ENCODE data around the gene ATP2C2.

ATP2C2 gene

DNA sequence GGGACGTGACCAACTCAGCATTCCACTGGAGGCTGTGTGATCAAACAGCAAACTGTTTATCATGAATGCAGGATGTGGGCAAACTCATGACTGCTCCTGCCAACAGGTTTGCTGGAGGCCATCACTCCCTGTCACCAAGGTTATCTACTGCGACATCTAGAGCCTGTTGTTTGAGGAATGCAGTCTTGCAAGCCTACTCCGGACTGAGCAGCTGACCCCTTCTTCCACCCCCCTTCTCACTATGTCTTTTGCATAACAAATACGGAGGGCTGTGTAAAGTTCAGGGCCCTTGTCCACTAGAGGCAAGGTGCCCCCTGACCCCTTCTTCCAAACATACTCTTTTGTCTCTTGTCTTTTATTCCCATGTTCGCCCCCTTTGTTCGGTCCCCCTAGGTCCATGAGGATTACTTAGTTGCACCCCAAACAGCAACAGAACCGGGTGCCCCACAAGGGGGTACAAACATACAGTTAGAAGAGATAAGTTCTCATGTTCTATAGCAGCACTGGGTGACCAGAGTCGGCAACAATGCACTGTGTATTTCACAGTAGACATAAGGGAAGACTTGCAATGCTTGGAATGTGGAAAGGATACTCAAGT is 107.4 kb downstream of the ATP2C2 start:
- no peak for DNase-seq (ENCODE audit: low spot score)

DNA sequence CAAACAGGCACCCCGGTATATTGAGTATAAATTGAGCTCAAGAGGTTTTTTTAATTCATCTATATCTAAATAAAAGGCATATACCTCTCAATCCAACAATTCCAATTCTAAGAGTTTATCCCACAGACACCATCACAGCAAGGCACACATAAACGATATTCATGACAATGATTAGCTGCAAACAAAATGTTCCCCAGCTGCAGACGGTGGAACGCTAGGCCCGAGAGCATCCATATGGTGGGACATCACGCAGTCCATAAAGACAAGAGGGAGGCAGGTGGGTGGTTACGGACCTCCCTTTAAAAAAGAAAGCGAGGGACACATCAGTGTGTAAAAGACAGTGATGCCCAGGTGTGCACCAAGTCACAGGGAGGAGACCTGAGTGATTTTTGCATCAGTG is 108.1 kb downstream of the ATP2C2 start:
- no peak for DNase-seq (ENCODE audit: low spot score)

DNA sequence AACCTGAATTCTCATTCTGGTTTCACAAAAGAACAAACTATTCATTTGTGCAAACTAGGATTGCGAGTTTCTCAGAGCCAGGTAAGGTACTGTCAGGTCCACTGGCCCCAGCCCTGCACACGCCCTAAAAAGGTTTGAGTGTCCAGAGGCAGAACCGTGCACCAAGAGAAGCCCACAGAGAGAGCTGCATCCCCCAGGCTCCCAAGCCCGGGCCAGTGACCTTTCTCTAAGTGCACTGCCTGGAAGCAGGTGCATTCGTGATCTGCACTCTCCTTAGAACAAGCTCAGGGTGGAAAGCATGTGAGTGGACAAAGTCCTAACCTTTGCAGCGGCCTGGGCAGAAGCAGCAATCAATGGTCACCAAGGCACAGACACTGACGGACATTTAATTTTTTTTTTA is 109.3 kb downstream of the ATP2C2 start:
- DNase-seq (ENCODE audit: low spot score), result no peak

DNA sequence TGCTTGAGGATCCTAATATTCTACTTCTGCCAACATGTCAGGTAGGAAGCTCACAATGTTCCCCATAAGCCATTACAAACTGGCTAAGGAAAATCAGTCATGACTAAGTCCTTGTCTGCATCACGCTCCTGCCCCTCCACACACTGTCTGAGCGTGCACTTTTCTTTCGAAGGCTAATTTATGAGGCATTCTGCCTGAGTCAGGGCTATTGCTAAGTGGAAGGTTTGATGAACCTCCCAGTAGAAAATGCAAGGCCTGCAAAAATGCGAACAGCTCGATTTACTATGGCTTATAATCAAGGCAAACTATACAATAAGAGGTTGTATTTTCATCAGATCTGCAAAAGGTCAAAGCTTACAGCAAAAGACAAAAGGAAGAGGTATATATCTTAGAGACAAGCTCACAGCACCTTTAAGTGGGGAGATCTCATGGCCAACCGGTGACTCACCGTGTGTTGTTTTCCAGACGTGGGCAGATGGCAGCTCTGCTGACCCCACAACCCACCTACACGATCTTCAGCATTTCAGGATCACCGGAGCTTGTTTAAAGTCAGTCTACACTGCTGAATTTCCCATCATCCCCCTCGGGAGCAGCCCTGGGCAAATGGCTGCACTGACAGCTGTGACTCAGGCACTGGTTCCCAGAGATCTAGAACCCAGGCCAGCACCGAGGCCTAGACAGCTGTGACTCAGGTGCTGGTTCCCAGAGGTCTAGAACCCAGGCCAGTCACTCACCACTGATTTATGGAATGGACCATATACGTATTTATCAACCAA is 110.0 kb downstream of the ATP2C2 start:
- no peak for DNase-seq (ENCODE audit: low spot score)

DNA sequence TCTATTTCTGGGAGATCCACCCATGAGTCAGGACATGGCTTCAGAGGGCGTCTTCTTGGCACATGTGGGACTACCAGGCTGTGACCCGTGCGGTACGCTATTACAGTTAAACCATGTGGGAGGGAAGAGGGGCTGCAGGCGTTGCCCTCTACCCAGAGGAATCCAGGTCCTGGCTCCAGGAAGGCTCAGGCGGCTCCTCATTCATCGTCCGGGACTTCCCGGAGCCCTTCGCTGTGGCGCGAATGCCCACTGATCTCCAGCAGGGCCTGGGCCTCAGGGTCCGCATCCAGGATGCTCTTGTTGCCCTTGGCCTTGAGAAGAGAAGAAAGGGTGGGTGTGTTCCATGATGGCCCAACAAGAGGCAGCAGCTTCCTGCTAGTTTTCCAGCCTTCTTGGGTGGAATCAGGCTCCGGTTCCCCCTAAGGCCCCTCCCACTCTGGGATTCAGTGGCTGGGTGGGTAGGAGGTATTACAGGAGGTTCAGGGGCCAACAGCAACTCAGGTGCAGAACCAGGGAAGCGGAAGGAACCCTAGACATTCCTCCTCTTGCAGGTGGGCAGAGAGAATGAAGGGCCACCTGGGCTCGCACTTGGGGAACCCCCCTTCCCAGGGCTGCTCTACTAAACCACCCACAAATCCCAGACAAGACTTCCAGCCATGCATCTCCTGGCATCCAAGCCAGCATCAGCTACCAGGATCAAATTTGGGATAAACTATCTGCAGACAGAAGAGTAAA is 111.5 kb downstream of the ATP2C2 start:
- DNase-seq (ENCODE audit: low spot score), result no peak

DNA sequence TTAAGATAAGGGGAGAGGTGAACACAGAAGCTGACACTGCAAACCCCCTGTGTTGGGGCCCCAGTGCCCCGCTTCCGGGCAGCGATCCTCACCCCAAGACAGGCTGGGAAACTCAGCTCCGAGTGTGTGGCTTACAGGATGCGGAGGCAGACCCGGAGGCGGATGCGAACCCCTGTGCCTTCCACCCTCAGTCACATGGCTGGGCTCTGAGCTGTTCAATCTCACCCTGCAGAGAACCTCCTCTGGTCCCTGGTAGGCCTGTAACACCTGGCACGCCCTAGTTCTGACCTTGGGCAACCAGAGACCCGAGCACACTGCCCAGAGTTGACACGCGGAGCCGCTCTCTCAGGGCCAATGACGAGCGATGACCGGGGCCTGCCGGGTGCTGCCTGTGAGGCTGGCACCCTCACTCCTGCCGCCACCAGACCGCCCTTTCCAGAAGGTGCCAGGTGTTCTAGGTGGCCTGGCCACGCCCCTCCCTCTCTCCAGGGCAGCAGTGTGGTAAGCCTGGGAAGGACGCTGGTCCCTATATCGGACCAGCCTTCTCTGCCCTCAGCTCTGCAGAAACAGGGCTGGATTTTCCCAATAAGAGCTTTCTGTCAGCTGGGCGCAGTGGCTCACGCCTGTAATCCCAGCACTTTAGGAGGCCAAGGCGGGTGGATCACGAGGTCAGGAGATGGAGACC is 112.9 kb downstream of the ATP2C2 start:
- DNase-seq (ENCODE audit: low spot score), result no peak

DNA sequence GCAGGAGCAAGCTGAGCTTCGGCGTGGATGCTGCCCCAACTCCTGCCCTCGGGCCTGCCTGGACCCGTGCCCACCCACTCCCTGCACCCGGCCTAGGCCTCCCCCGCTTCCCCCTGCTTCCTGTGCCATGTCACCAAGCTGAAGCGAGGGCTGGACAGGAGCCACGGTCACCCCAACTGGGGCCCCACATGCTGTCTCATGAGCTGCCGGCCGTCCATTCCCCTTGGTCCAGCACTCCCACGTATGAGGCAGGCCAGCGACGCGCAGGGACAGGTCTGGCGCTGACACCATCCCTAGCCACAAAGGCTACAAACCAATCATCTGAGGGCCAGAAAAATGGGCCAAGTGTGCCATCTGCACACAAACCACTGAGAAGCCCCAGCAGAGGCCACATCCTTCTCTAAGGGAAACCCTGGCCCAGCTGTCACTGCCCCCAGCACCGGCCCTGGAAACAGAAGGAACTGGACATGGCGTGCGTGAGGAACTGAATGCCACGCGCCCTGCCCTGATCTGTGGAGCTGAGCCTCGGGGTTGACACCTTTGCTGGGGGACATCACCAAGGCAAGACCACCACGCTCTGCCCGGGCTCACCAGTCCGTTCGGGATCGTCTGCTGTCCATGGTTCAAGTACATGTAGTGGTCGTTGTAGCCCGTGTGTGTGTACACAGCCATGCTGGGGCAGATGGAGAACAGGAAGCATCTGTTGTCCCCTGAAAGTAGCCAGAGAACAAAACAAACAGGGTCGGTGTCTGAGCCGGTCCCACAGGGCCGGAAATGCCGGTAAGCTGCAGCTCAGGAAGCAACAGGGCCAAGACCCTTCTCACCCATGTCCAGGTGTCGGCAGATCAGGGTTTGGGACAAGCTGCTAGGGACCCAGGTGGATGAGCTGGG is 113.9 kb downstream of the ATP2C2 start:
- no peak for DNase-seq (ENCODE audit: low spot score)

DNA sequence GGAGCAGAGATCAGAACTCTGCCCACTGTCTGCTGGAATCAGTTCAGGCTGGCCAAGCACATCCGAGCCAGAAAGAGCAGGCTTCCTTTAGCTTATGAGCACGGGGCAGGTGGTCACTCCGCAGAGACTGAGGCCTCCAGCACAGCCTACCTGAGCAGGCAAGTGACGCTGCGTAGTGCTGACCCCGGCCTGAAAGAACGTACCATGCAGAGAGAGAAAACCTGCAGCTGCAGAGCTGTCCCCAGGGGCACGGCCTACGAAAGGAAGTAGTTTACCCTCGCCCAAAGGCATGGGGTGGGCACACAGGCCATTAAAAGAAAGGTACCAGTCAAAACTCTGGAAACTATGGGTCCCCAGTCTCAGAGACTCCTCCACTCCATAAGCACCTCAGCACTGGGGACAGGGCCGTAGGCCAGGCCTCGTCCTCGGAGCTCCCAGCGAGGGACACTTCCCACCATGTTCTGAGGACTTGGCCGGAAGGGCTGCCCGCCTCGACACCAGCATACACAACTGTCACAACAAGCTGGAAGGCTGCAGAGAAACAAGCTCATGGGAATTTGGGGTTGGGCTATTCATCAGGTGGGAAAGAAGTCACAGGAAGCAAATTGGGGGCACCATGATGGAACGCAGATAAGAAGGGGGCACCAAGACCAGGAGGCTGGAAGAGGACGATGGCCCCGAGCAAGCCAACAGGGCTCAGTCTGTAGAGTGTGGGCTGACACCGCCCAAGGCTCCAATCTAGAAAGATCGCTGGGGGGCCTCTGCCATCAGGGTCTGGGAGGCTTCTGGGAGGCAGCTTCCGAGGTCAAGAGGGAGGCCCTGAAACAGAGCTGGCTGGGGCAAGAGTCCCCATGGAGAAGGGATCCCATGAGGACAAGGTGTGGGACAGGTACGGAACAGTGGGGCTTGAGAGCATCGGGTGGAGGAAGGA is 114.9 kb downstream of the ATP2C2 start:
- no peak for DNase-seq (ENCODE audit: low spot score)

DNA sequence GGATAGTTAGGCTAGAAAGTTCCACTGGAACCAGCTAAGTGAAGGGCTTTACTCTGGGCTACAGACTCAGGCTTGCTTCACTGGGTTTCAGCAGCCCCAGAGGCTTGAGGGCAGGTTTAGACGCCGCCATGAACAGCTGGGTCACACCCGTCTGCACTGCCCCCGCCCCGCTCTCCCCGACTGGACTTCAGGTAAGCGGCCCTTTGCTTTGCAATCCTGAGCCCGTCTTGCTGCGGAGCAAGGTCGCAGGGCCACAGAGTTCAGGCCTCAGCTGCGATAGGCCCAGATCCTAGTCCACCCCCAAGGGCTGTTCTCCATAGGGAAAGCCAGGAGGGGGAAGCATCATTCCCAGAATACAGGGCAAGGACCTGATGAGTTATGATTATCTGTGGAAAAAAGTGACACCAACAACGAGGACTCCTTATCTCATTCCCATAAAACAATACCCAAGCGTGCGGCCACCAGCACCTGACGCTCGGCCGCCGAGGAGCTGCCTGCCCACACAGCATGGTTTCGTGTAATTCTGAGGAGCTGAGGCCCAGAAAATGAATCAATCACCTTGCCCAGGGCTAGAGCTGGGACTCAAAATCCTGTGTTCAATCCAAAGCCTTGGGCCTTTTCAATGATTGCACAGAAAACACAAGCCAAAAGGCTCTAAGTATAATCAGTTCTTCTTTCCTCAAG is 115.7 kb downstream of the ATP2C2 start:
- no peak for DNase-seq (ENCODE audit: low spot score)

DNA sequence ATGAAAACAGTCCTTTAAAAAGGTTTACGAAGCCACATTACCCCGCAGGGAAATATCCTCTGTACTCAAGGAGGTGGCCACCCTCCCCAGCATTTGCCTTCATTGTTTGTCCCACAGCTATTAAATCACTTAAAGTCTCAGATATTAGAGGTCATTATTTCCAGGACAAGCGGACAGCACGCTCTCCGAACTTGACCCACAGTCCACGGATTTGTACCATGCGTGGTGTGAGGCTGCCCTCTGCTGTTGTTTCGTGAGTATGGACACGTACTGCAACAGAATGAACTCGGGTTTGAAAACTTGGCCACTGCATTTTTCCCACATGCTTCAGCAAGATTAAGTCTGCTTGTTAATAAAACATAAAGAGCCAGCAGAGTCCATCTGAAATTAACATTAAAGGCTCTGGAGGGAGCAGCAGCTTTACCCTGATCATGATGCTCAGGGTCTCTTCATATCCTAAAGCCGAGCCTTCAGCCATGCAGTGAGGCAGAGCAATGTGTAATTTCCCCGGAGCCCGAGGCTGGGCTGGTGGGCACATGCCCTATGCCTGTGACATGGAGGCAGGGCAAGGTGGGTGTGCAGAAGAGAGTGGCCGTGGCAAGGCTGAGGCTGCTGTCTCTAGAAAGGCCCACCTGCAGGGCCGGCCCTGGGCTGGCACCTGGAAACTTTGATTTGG is 116.4 kb downstream of the ATP2C2 start:
- DNase-seq (ENCODE audit: low spot score), result peak; percentile 83

DNA sequence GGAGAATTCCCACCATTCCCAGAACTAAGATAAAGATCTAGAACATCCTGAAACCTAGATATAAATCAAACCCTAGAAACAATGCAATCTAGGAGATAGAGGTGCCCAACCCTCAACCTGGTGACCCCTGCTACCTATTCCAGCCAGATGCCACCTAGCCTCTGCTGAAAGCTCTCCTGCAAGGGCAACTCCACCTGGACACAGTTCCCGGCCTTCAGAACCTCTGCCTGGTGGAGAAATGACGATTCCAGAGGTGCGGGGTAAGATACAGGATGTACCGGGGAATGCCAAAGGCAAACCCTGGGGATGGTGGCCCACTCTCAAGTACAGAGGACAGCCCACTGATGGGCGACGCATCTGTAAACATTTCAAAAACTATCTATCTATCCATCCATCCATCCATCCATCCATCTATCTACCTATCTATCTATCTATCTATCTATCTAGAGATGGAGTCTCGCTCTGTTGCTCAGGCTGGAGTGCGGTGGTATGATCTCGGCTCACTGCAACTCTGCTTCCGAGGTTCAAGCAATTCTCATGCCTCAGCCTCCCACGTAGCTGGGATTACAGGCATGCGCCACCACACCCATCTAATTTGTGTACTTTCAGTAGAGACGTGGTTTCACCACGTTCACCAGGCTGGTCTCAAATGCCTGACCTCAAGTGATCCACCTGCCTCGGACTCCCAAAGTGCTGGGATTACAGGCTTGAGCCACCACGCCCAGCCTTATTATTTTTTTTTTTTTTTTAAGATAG is 117.1 kb downstream of the ATP2C2 start:
- DNase-seq (ENCODE audit: low spot score), result no peak

DNA sequence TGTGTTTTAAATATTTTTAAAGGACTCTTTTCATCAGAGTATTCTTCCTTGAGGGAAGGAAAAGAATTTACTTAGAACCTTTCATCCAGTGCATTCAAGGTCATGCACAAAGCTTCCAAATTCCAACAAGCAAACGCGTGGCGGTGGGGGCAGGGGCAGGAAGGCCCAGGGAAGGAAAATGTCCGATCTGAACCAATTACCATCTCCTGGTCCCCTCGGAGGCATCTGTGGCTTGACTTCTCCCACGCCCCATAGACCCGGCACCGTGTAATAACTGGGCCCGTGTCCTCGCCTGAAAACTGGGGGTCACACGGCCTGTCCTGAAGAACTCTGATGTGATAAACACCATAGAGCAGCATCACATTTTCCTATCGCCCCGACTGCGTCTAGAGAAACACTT is 117.8 kb downstream of the ATP2C2 start:
- no peak for DNase-seq (ENCODE audit: low spot score)

DNA sequence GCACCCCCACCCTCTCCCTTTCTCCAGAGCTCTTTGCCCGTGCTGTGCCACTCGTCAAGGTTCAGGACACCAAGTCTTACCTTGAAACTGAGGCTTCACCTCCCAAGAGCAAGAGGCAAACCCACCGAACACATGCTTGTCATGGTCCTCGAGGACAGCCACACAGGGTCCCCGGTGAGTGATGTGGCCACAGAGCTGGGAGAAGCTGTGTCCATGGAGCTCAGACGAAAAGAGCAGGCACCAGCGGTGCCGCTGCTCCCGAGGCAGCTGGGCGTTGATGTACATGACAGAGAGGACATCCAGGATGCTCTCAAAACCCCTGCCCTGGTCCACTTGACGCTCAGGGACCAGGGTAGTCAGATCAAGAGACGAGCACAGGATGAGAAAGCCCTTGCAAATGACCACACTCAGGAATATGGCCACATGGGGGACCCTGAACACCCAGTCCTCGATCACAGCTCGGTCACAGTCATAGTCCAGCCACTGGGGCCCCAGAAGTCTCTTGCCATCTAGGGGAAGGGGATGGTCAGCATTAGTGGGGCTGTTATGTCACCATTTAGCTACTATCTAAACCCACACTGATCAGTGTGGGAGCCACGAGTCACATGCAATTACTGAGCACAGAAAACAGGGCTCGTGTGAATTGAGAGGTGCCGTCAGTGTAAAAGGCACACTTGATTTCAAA is 118.4 kb downstream of the ATP2C2 start:
- no peak for DNase-seq (ENCODE audit: low spot score)

DNA sequence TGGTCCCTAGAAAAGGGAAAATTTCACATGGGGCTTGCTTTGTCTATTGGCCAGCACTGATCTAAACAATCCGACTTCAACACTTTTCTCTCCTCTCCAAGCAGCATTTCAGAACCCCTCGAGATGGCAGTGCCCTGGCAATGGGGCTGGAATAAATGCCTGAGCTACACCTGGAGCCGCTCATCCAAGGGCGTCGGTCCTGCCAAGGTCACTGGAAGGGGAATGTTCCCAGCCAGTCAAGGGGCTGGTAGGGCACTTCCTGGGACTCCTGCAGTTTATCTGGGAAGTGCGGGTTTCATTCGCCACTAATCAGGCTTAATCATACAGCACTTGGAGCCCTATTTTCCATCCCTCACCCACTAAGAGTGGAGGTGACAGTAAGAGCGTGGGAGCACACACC is 119.0 kb downstream of the ATP2C2 start:
- DNase-seq (ENCODE audit: low spot score), result no peak

DNA sequence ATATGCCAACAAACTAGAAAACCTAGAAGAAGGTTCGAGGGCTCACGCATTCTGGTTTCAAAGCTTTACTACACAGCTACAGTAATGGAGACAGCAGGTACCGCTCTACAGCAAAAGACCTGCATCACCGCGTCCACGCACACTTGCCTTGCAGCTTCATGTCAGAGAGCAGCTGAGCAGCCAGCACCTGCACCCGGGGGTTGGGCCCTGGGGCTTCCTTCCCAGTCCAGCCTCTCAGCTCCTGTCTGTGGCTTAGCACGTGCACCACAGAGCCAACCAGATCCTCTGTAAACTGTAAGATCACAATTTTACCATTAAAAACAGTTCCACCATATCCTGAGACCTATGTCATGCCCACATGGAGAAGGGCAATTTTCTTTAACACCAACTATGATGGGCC is 120.8 kb downstream of the ATP2C2 start:
- no peak for DNase-seq (ENCODE audit: low spot score)

DNA sequence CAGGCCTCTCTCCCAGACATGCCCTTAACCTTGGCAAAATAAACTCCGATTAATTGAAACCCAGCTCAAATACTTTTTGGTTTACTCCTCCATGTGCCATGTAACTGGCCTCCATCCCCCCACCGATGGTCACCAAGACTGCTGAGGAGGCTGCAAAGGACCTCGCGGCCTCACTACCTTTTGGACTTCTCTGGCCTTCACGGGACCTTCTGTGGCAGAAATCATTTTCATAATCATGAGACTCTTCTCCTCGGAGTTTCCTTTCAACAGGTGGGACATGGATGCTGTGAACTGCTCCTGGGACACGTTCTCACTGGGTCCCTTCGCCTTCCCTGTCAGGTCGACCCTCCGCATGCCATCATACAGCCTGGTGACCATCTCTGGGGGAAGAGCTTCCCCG is 127.2 kb downstream of the ATP2C2 start:
- no peak for DNase-seq (ENCODE audit: low spot score)

DNA sequence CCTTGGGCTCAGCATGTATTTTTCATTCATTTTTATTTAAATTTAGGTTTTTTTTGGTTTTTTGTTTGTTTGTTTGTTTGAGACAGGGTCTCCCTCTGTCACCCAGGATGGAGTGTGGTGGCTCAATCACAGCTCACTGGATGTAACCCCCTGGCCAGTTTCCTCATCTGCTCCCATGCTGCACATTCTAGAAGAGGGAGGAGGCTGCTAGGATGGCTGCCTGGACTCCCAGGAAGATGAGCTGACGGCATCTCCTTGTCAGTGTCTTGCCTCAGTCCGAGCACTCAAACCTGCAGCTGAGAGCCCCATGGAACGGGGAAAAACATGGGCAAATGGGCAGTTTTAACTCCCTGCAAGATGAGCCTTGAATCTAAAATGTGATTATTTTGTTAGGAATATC is 128.7 kb downstream of the ATP2C2 start:
- no peak for DNase-seq (ENCODE audit: low spot score)
